ENCODE measurements around the gene KLHDC1. TPM values are rescaled to one million over a fixed set of nuclear protein-coding genes. Genes with fewer than 3 reads are reported as not detected.
"Not testable (repeated sequence)": the region's sequence is repeated elsewhere in the genome, so short reads cannot be mapped to it uniquely, and the experiment has no call there.

The KLHDC1 gene
- total RNA-seq, 4 donors from 2014 or later = 1.7 to 19.9 (median 3.5) TPM

GRCh38 chr14:49687942-49688700, 4.8 kb upstream of the KLHDC1 start, which contains the start of gene POLE2:
TSS of gene POLE2 (minus strand) at chr14:49688214. CDS start at chr14:49688203, 11 bp downstream.
- Histone ChIP-seq H3K27me3 (no peaks in the 10 kb centered on the region), H3K9me3 (no peaks in the 10 kb centered on the region), H3K27ac (peak within 1 kb of the TSS; percentile 80), H3K4me3 (peak within 1 kb of the TSS; percentile 83), H3K36me3 (no peaks in the 10 kb centered on the region), H3K4me1 (peaks cover 25% of the 10 kb centered on the region)
- DNase-seq (ENCODE audit: low spot score in 2 of 2) = peak; percentile 82 to 89
- 9% methylated on average over 48 of the region's 67 CpGs for WGBS
- TF ChIP-seq POLR2AphosphoS5 (IDR thresholded peaks at IDR 0.05) = no peak
- no peak for TF ChIP-seq POLR2A (IDR thresholded peaks at IDR 0.05)
- no peak for TF ChIP-seq EP300 (IDR thresholded peaks at IDR 0.05)
- no peak for TF ChIP-seq CTCF (IDR thresholded peaks at IDR 0.05)

GRCh38 chr14:49688701-49689030, 4.3 kb upstream of the KLHDC1 start:
- peak overlapping the region; percentile 83 for H3K4me3 ChIP-seq
- H3K36me3 ChIP-seq = no peaks in the 10 kb centered on the region
- WGBS = 92% methylated on average over 8 of the region's 8 CpGs
- H3K4me1 ChIP-seq = peaks cover 25% of the 10 kb centered on the region
- H3K9me3 ChIP-seq = no peaks in the 10 kb centered on the region
- no peak for TF ChIP-seq POLR2A (IDR thresholded peaks at IDR 0.05)
- TF ChIP-seq CTCF (IDR thresholded peaks at IDR 0.05) = no peak
- TF ChIP-seq EP300 (IDR thresholded peaks at IDR 0.05) = no peak
- no peak for TF ChIP-seq POLR2AphosphoS5 (IDR thresholded peaks at IDR 0.05)
- H3K27ac ChIP-seq = peak overlapping the region; percentile 80
- no peaks in the 10 kb centered on the region for H3K27me3 ChIP-seq
- no peak for DNase-seq (ENCODE audit: low spot score in 2 of 2)

- 80% methylated on average over 4 of the region's 4 CpGs for WGBS
- Histone ChIP-seq H3K4me1 (peaks cover 37% of the 10 kb centered on the region), H3K27ac (no peak overlapping the region), H3K36me3 (no peaks in the 10 kb centered on the region), H3K4me3 (no peak overlapping the region), H3K27me3 (no peaks in the 10 kb centered on the region), H3K9me3 (no peaks in the 10 kb centered on the region)
- TF ChIP-seq POLR2AphosphoS5 (IDR thresholded peaks at IDR 0.05) (no peak), EP300 (IDR thresholded peaks at IDR 0.05) (no peak), CTCF (IDR thresholded peaks at IDR 0.05) (no peak), POLR2A (IDR thresholded peaks at IDR 0.05) (no peak)
- no peak for DNase-seq (ENCODE audit: low spot score in 2 of 2)
These were observed 1.9 kb upstream of the KLHDC1 start for GRCh38 chr14:49691031-49691430.

GRCh38 chr14:49692193-49692757, 645 bp upstream of the KLHDC1 start:
- DNase-seq (ENCODE audit: low spot score in 2 of 2) = no peak
- TF ChIP-seq POLR2AphosphoS5 (IDR thresholded peaks at IDR 0.05) (no peak), POLR2A (IDR thresholded peaks at IDR 0.05) (no peak), EP300 (IDR thresholded peaks at IDR 0.05) (no peak), CTCF (IDR thresholded peaks at IDR 0.05) (no peak)
- 34% methylated on average over 6 of the region's 6 CpGs for WGBS
- Histone ChIP-seq H3K9me3 (no peaks in the 10 kb centered on the region), H3K27me3 (no peaks in the 10 kb centered on the region), H3K4me1 (peaks cover 34% of the 10 kb centered on the region), H3K27ac (peak overlapping the region; percentile 97), H3K36me3 (no peaks in the 10 kb centered on the region), H3K4me3 (peak overlapping the region; percentile 92)

- 15% methylated on average over 10 of the region's 13 CpGs for WGBS
- H3K27ac ChIP-seq = peak overlapping the region; percentile 97
- not testable (repeated sequence) for H3K9me3 ChIP-seq; DNase-seq (ENCODE audit: low spot score in 2 of 2); H3K36me3 ChIP-seq; H3K27me3 ChIP-seq
- H3K4me1 ChIP-seq = peaks cover 22% of the 10 kb centered on the region
- peak overlapping the region; percentile 92 for H3K4me3 ChIP-seq
These were observed 810 bp downstream of the KLHDC1 start for GRCh38 chr14:49693735-49694124.

All from suprapubic skin (tissue), 4 donors.